Astrocyte (in vitro differentiated cells and primary cell): ENCODE data around the gene FEZ2. TPM values are rescaled to one million over a fixed set of nuclear protein-coding genes. Genes with fewer than 3 reads are reported as not detected.

Experiments used
- DNase-seq: peaks from one replicate; pipeline ENCODE4 v3.0.0-alpha.2; 2010; ENCODE audit warnings: low read depth
- FAIRE-seq: peaks from 2 replicates; lab custom pipeline; 2011; peaks lifted over from hg19 to GRCh38; lab: Jason Lieb, UNC
- H2AFZ ChIP-seq: 2 replicates; pipeline ENCODE4 v1.6.0; 2012; ENCODE audit warnings: low read depth, low read length, inconsistent platforms
- H3K27ac ChIP-seq: 2 replicates; pipeline ENCODE4 v1.5.1; 2011; ENCODE audit warnings: low read depth, low read length, inconsistent platforms
- H3K27me3 ChIP-seq: 2 replicates; pipeline ENCODE4 v1.6.0; 2011; ENCODE audit warnings: low read length, inconsistent platforms; ENCODE audit not compliant: insufficient read depth
- H3K36me3 ChIP-seq: 2 replicates; pipeline ENCODE4 v1.5.1; 2011; ENCODE audit warnings: low read length, inconsistent platforms; ENCODE audit not compliant: insufficient read depth
- H3K4me1 ChIP-seq: 2 replicates; pipeline ENCODE4 v1.5.1; 2011; ENCODE audit warnings: low read length, inconsistent platforms; ENCODE audit not compliant: insufficient read depth
- H3K4me2 ChIP-seq: 2 replicates; pipeline ENCODE4 v1.6.0; 2012; ENCODE audit warnings: low read length, inconsistent platforms
- H3K4me3 ChIP-seq: 2 replicates; pipeline ENCODE4 v1.5.1; 2011; ENCODE audit warnings: low read depth, mild to moderate bottlenecking, low read length, inconsistent platforms; ENCODE audit not compliant: insufficient read depth
- H3K79me2 ChIP-seq: 2 replicates; pipeline ENCODE4 v1.6.0; 2012; ENCODE audit warnings: mild to moderate bottlenecking, low read length, inconsistent platforms; ENCODE audit not compliant: insufficient read depth
- H3K9ac ChIP-seq: 2 replicates; pipeline ENCODE4 v1.6.0; 2012; ENCODE audit warnings: mild to moderate bottlenecking, low read length, inconsistent platforms
- H3K9me3 ChIP-seq: 2 replicates; pipeline ENCODE4 v1.5.1; 2012; ENCODE audit warnings: low read depth, mild to moderate bottlenecking, low read length, inconsistent platforms; ENCODE audit not compliant: insufficient read depth
- H4K20me1 ChIP-seq: 2 replicates; pipeline ENCODE4 v1.6.0; 2012; ENCODE audit warnings: low read length, inconsistent platforms; ENCODE audit not compliant: insufficient read depth
- H3K27ac Mint-ChIP-seq: one replicate; pipeline ENCODE4 v1.8.0; 2021; ENCODE audit warnings: mild to moderate bottlenecking, mixed read lengths; ENCODE audit not compliant: unreplicated experiment
- H3K27me3 Mint-ChIP-seq: one replicate; pipeline ENCODE4 v1.8.0; 2021; ENCODE audit warnings: low read depth, mixed read lengths; ENCODE audit not compliant: unreplicated experiment
- H3K36me3 Mint-ChIP-seq: one replicate; pipeline ENCODE4 v1.8.0; 2021; ENCODE audit warnings: low read depth, mixed read lengths; ENCODE audit not compliant: unreplicated experiment
- H3K4me1 Mint-ChIP-seq: one replicate; pipeline ENCODE4 v1.8.0; 2021; ENCODE audit warnings: low read depth, mixed read lengths; ENCODE audit not compliant: unreplicated experiment
- H3K4me3 Mint-ChIP-seq: one replicate; pipeline ENCODE4 v1.8.0; 2021; ENCODE audit warnings: mild to moderate bottlenecking, moderate library complexity, mixed read lengths; ENCODE audit not compliant: unreplicated experiment
- H3K9me3 Mint-ChIP-seq: one replicate; pipeline ENCODE4 v1.8.0; 2021; ENCODE audit warnings: mild to moderate bottlenecking, mixed read lengths; ENCODE audit not compliant: unreplicated experiment
- EZH2 ChIP-seq: IDR thresholded peaks from 2 replicates; pipeline ENCODE4 v1.6.1; 2012; ENCODE audit warnings: mild to moderate bottlenecking, low read length, inconsistent platforms; ENCODE audit not compliant: insufficient read depth
- total RNA-seq: library from RNA; stranded (reverse); gene quantifications from 2 replicates; pipeline ENCODE4 v1.2.1, GENCODE V29; 2021
- TF ChIP-seq, protein P1 (sequence below): IDR thresholded peaks from 2 replicates; pipeline ENCODE4 v1.5.1; 2011; ENCODE audit warnings: low read depth, mild to moderate bottlenecking, inconsistent platforms, low read length, moderate library complexity; ENCODE audit not compliant: insufficient read depth

Gene FEZ2
- total RNA-seq, 1 donor from 2014 or later = 45.0 TPM

DNA sequence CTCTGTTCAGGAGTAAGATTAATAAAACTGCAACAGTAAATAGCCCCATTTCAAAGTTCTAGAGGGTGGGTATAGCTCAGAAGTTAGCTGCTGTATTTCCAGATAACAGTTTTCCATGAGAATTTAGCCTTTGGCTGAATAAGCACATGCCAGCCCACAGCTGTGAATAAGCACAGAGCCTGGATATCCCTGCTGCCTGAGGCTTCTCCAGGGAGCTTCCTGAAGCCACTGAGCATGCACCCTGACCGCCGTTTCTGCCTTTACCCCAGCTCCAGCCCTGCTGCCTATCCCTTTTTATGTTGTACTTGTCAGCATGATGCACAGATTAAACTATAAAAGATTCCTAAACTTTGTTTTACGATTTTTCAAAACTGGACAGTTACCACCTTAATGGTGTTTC, 85.3 kb downstream of the FEZ2 start:
- no peak overlapping the region for H2AFZ ChIP-seq
- no peak for DNase-seq
- Mint-ChIP-seq H3K4me3 (no peak overlapping the region), H3K4me1 (peaks cover 12% of the 10 kb centered on the region), H3K9me3 (no peaks in the 10 kb centered on the region), H3K27me3 (no peaks in the 10 kb centered on the region), H3K36me3 (peaks cover 26% of the 10 kb centered on the region), H3K27ac (no peak overlapping the region)
- H3K9ac ChIP-seq = no peak overlapping the region
- no peak overlapping the region for H3K4me2 ChIP-seq
- TF ChIP-seq, protein P1, sequence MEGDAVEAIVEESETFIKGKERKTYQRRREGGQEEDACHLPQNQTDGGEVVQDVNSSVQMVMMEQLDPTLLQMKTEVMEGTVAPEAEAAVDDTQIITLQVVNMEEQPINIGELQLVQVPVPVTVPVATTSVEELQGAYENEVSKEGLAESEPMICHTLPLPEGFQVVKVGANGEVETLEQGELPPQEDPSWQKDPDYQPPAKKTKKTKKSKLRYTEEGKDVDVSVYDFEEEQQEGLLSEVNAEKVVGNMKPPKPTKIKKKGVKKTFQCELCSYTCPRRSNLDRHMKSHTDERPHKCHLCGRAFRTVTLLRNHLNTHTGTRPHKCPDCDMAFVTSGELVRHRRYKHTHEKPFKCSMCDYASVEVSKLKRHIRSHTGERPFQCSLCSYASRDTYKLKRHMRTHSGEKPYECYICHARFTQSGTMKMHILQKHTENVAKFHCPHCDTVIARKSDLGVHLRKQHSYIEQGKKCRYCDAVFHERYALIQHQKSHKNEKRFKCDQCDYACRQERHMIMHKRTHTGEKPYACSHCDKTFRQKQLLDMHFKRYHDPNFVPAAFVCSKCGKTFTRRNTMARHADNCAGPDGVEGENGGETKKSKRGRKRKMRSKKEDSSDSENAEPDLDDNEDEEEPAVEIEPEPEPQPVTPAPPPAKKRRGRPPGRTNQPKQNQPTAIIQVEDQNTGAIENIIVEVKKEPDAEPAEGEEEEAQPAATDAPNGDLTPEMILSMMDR = no peak
- no peak for TF ChIP-seq EZH2
- peaks cover 7% of the 10 kb centered on the region for H3K79me2 ChIP-seq
- H3K27me3 ChIP-seq = no peaks in the 10 kb centered on the region
- H3K9me3 ChIP-seq = no peaks in the 10 kb centered on the region
- H3K27ac ChIP-seq = no peak overlapping the region
- peaks cover 79% of the 10 kb centered on the region for H3K36me3 ChIP-seq
- H3K4me3 ChIP-seq = no peak overlapping the region
- FAIRE-seq = no peak
- no peaks in the 10 kb centered on the region for H4K20me1 ChIP-seq
- H3K4me1 ChIP-seq = no peaks in the 10 kb centered on the region

DNA sequence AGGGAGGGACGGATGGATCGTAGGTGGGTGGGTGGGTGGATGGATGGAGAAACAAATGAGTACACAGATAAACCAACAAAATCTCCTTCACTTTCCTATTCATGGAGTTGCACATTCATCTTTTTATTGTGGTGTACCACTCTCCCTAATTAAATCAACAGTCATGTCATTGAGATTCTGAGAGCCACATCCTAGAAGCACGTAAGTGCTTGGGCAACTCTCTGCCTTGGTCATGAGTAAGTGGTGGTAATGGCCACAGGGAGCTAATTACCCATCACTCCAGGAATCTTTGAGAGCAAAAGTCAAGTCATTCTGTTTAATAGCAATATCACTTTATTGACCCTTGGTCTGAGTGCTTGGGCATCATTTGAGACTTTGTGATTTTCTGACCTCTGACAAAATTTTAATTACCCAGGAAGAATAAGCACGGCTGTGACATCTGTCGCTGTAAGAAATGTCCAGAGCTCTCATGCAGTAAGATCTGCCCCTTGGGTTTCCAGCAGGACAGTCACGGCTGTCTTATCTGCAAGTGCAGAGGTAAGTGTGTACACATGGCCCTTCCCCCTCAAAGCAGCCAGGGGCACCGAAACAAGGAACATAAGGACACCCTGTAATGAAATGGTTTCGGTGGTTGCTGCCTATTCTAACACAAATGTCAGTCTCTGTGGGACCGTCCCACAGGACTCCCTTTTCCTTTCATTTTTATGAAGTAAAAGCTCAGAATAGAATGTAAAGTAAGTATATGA, 85.9 kb downstream of the FEZ2 start:
- Histone ChIP-seq H3K4me1 (no peaks in the 10 kb centered on the region), H3K4me2 (no peak overlapping the region), H3K9ac (no peak overlapping the region), H3K27me3 (no peaks in the 10 kb centered on the region), H3K27ac (no peak overlapping the region), H3K79me2 (peaks cover 7% of the 10 kb centered on the region), H4K20me1 (peaks cover 4% of the 10 kb centered on the region), H3K4me3 (no peak overlapping the region), H2AFZ (no peak overlapping the region), H3K36me3 (peaks cover 77% of the 10 kb centered on the region), H3K9me3 (no peaks in the 10 kb centered on the region)
- H3K27ac Mint-ChIP-seq = no peak overlapping the region
- FAIRE-seq (no peak), DNase-seq (peak; percentile 49)
- no peaks in the 10 kb centered on the region for H3K9me3 Mint-ChIP-seq
- H3K4me1 Mint-ChIP-seq = peaks cover 12% of the 10 kb centered on the region
- TF ChIP-seq, protein P1 = no peak
- TF ChIP-seq EZH2 = no peak
- peaks cover 24% of the 10 kb centered on the region for H3K36me3 Mint-ChIP-seq
- H3K27me3 Mint-ChIP-seq = no peaks in the 10 kb centered on the region
- H3K4me3 Mint-ChIP-seq = no peak overlapping the region

DNA sequence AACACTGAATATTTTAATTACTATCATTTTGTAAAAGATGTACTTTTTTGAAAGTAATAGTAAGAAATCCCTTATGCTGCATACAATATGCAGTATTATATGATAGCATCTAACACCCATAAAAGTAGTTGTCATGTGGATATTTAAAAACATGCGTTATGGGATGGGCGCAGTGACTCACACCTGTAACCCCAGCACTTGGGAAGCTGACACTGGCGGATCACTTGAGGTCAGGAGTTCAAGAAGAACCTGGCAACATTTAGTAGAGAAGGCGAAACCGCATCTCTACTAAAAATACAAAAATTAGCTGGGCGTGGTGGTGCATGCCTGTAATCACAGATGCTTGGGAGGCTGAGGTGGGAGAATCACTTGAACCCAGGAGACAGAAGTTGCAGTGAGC, 88.9 kb downstream of the FEZ2 start:
- Histone ChIP-seq H4K20me1 (peaks cover 5% of the 10 kb centered on the region), H3K4me3 (no peak overlapping the region), H3K36me3 (peaks cover 61% of the 10 kb centered on the region), H3K27ac (no peak overlapping the region), H3K9me3 (no peaks in the 10 kb centered on the region), H3K4me2 (no peak overlapping the region), H3K9ac (no peak overlapping the region), H3K27me3 (no peaks in the 10 kb centered on the region), H3K4me1 (no peaks in the 10 kb centered on the region), H2AFZ (no peak overlapping the region), H3K79me2 (peaks cover 13% of the 10 kb centered on the region)
- no peak for TF ChIP-seq EZH2
- TF ChIP-seq, protein P1 = no peak
- no peaks in the 10 kb centered on the region for H3K9me3 Mint-ChIP-seq
- no peak for FAIRE-seq
- no peaks in the 10 kb centered on the region for H3K27me3 Mint-ChIP-seq
- H3K27ac Mint-ChIP-seq = no peak overlapping the region
- DNase-seq = no peak
- peaks cover 13% of the 10 kb centered on the region for H3K36me3 Mint-ChIP-seq
- no peak overlapping the region for H3K4me3 Mint-ChIP-seq
- H3K4me1 Mint-ChIP-seq = peaks cover 7% of the 10 kb centered on the region
